GM12801 (cell line): ENCODE measurements around the gene KRT26.

Source experiments
- TF ChIP-seq, protein P1 (sequence below): IDR thresholded peaks from one replicate; pipeline ENCODE4 v1.5.1; 2011; ENCODE audit warnings: control low read depth; ENCODE audit not compliant: insufficient read length; ENCODE audit errors: extremely low read depth

The KRT26 gene

DNA sequence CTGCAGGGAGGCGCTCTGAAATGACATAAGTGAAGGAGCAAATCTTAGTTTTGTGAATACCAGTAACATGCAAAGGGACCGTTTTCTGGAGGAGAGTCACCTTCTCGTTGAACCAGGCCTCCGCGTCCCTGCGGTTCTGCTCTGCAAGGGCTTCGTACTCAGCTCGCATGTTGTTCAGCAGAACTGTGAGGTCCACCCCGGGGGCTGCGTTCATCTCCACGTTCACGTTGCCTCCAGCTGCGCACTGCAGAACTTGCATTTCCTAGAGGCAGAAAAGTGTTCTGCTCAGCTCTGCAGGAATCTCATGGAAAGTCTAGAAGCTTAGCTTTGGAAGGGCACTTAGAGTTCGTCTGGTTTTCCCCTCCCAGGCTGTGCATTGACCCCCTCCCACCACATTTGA, 20.9 kb downstream of the KRT26 start:
- TF ChIP-seq, protein P1, sequence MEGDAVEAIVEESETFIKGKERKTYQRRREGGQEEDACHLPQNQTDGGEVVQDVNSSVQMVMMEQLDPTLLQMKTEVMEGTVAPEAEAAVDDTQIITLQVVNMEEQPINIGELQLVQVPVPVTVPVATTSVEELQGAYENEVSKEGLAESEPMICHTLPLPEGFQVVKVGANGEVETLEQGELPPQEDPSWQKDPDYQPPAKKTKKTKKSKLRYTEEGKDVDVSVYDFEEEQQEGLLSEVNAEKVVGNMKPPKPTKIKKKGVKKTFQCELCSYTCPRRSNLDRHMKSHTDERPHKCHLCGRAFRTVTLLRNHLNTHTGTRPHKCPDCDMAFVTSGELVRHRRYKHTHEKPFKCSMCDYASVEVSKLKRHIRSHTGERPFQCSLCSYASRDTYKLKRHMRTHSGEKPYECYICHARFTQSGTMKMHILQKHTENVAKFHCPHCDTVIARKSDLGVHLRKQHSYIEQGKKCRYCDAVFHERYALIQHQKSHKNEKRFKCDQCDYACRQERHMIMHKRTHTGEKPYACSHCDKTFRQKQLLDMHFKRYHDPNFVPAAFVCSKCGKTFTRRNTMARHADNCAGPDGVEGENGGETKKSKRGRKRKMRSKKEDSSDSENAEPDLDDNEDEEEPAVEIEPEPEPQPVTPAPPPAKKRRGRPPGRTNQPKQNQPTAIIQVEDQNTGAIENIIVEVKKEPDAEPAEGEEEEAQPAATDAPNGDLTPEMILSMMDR = no peak

DNA sequence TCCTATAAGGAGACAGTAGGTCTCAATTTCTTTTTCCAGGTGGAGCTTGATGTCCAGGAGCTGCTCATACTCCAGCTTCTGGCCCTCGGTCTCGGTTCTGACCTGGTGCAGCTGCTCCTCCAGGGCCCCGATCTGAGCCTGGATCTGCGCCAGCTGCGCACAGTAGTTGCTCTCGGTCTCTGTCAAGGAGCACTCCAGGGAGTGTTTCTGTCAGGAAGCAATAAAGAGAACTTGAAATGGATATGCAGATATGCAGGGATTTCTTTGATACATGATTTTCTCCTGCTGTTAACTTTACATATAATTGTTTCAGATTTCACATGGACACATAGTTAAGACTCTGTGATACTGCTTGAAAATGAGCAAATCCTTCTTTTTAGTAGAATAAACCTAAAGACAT, 21.6 kb downstream of the KRT26 start:
- TF ChIP-seq, protein P1 = no peak

DNA sequence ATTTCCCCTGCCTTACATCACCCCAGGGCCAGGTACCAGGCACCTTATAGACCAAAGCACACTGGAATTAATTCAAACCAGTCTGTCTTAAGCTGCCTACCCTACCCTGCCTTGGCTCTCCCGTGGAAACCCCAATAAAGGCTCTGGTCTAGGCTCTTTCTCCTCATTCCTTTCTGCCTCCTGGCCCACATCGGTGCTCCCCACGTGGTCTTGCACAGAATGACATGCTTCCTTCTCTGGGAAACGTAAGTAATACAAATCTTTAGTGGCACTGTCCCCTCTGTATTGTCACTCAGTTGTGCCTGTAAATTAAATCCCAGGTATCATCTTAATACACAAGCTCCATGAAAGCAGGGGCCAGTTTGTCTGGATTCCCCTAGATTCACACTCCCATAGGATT, 33.4 kb downstream of the KRT26 start:
- TF ChIP-seq, protein P1 = no peak

DNA sequence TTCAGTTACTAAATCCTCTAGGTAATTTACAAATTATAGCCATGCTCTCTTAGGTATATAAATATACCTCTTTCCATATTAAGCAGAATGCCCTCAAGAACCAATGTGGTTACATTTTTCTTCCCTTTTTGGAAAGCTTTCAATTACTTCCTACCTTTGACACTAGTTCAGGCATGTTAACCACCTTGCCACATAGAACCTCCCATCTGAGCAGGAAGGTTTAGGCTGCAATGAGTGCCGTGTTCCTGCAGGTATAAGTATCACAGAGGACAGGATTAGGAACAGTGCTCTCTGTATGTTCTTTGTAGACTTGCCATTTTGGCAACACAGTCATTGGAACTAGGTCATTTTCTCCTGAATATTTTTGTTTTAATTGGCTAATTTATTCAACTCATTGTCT, 37.0 kb downstream of the KRT26 start:
- TF ChIP-seq, protein P1 = no peak

DNA sequence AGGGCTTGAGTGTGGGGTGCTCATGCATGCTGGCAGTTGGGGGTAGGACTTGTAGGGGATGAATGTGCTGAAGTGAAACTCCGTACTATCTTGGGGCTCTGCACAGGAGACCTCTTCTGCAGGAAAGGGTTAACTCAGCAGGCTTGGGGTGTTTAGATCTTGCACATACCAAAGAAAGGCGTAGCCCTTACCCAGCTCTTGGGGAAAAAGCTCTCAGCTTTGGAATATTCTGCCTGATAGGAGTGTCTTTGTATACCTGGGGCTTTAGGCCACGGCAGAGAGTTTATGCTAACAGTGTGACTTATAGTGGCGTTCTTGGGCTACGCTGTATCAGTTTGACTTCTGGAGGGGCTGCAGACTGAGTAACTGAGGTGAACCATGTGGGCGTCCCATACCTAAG, 38.0 kb downstream of the KRT26 start:
- TF ChIP-seq, protein P1 = no peak

DNA sequence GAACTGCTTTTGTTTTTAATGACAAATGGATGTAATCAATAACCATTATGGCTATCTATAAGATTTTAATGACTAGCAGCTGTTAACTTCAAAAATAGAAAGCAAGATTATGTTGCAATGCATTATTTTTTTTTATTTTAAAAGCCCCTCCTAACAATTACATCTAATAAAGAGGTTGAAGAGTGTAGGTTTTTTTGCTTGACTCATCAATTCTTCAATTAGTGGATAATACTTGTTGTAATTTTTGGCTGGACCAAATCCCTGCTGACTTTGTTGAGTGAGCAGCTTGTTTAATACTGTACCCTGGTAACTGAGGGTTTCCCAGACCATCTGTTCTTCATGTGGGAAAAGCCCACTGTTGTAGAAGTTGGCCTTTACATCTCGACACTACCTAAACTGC, 41.0 kb downstream of the KRT26 start:
- TF ChIP-seq, protein P1 = no peak

DNA sequence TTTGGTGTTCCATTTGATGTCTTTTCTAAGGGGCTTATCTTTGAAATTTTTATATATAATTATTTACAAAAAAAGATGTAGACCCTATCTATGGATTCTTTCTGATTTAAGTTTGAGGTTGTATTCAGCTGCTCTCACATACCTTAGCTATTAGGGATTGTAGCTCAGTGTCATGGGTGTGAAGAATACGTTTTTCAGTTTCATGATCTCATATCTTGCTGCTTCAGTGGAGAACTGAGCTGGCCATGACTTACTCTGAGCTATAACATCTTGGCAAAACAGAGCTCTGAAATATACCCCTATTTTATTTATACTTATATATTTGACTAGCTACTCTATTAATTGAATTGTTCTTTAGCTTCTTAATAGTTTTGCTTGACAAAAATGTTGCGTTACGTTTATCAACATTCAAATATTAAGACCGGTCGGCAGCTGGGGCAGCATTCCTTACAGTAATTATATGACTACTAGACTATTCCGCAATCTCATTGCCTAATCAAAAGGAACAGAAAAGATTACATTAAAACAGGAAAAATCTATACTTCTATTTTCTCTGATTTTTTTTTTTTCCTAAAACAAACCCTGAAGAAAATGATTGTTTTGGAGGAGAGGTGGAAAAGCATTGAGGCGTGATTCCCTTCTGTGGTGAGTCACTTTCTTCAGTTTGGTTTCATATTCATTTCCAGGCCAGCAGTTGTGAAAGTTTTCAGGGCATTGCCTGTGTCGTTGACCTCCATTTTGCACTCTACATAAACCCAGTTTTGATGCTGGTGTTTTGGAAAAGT, 44.4 kb downstream of the KRT26 start:
- TF ChIP-seq, protein P1 = no peak

DNA sequence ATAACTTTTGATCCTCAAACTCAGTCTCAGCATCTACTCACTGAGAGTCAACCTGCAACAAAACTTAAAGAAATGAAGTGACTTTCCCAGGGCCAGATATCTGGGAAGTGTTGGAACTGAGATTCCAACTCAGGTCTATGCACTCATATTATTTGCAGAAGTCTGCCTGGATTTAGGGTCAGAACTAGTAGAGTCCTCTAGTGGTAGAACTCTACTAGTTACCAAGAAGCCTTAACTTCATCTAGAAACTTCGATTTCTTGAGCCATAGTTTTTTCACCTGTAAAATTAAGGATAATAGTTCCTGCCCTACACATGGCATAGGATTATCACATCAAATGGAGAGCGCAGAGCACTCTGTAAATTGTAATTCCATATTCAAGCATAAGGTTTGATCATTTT, 45.1 kb downstream of the KRT26 start:
- TF ChIP-seq, protein P1 = no peak
